Left ventricle myocardium inferior (tissue), 1 donor: ENCODE results near the gene LGALS3BP. TPM values are rescaled to one million over a fixed set of nuclear protein-coding genes. Genes with fewer than 3 reads are reported as not detected.
"Not testable (repeated sequence)": the region's sequence is repeated elsewhere in the genome, so short reads cannot be mapped to it uniquely, and the experiment has no call there.

Source experiments
- DNase-seq: peaks from one replicate; pipeline ENCODE4 v3.0.0-alpha.2; 2020
- H3K27ac ChIP-seq: fragments of 200-600 bp; replicated peaks from 2 replicates; pipeline ENCODE4 v1.8.0; 2021
- H3K27me3 ChIP-seq: fragments of 200-600 bp; 2 replicates; pipeline ENCODE4 v1.8.0; 2021; ENCODE audit warnings: low read depth
- H3K36me3 ChIP-seq: fragments of 200-600 bp; 2 replicates; pipeline ENCODE4 v1.8.0; 2021
- H3K4me1 ChIP-seq: fragments of 200-600 bp; 2 replicates; pipeline ENCODE4 v1.8.0; 2021
- H3K4me3 ChIP-seq: fragments of 200-600 bp; 2 replicates; pipeline ENCODE4 v1.8.0; 2021; ENCODE audit warnings: mild to moderate bottlenecking, moderate library complexity
- H3K9me3 ChIP-seq: fragments of 200-600 bp; replicated peaks from 2 replicates; pipeline ENCODE4 v1.8.0; 2021
- intact Hi-C: fragments of 100-400 bp; cut with micrococcal nuclease; formaldehyde crosslinking; loops from one replicate; pipeline ENCODE4 v1.11.0; 2022
- total RNA-seq: library from RNA; stranded (reverse); fragmentation: NEBNext Ultra II Directional; extraction: Animal tissue kit (Norgen Biotek cat#: 25700); gene quantifications from one replicate; pipeline ENCODE4 v1.2.1, GENCODE V29; 2021
- TF ChIP-seq, protein P1 (sequence below): fragments of 200-600 bp; IDR thresholded peaks from 2 replicates; pipeline ENCODE4 v1.8.0; 2021; ENCODE audit warnings: antibody characterized with exemption, mild to moderate bottlenecking, borderline replicate concordance
- donor health status: DM: no; HTN: yes; CAD: no; lungs with severe emphysema.

LGALS3BP gene
- total RNA-seq, 1 donor from 2014 or later, result 585 TPM

DNA sequence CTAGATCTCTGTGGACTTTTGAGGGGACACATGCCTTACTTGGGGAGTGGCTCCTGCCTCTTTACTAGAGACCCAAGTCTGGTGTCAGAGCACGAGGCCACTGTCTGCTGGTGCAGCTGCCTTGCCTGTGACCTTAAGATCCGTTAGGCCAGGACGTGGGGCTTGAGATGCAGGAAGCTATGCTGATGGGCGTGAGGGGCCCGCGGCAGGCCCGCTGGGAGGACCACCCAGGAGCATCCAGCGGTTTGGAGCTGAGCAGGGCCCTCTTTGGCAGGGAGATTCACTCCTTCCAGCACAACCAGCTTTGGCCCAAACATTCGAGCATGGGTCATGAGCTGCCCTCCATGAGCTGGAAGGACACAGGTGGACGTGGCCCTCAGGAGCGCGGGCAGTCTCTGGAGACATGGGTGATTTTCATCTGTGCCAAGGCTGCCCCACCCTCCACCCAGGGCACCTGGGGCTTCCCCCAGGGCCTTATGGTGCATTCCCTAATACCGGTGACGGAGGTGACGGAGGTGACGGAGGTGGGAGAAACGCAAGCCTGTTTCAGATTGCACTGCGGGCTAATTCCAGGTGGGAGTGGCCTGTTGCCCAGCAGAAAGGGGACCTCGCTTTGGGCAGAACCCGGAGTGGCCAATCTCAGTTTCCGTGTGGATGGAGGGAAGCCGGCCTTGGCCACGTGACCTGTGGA is 12.7 kb downstream of the LGALS3BP start:
- Histone ChIP-seq H3K4me3 (no peak overlapping the region), H3K4me1 (peaks cover 19% of the 10 kb centered on the region), H3K27me3 (no peaks in the 10 kb centered on the region), H3K27ac (no peak overlapping the region), H3K9me3 (no peaks in the 10 kb centered on the region), H3K36me3 (peaks cover 21% of the 10 kb centered on the region)
- intact Hi-C loops, result no loop called here
- TF ChIP-seq, protein P1, sequence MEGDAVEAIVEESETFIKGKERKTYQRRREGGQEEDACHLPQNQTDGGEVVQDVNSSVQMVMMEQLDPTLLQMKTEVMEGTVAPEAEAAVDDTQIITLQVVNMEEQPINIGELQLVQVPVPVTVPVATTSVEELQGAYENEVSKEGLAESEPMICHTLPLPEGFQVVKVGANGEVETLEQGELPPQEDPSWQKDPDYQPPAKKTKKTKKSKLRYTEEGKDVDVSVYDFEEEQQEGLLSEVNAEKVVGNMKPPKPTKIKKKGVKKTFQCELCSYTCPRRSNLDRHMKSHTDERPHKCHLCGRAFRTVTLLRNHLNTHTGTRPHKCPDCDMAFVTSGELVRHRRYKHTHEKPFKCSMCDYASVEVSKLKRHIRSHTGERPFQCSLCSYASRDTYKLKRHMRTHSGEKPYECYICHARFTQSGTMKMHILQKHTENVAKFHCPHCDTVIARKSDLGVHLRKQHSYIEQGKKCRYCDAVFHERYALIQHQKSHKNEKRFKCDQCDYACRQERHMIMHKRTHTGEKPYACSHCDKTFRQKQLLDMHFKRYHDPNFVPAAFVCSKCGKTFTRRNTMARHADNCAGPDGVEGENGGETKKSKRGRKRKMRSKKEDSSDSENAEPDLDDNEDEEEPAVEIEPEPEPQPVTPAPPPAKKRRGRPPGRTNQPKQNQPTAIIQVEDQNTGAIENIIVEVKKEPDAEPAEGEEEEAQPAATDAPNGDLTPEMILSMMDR, result no peak
- no peak for DNase-seq

DNA sequence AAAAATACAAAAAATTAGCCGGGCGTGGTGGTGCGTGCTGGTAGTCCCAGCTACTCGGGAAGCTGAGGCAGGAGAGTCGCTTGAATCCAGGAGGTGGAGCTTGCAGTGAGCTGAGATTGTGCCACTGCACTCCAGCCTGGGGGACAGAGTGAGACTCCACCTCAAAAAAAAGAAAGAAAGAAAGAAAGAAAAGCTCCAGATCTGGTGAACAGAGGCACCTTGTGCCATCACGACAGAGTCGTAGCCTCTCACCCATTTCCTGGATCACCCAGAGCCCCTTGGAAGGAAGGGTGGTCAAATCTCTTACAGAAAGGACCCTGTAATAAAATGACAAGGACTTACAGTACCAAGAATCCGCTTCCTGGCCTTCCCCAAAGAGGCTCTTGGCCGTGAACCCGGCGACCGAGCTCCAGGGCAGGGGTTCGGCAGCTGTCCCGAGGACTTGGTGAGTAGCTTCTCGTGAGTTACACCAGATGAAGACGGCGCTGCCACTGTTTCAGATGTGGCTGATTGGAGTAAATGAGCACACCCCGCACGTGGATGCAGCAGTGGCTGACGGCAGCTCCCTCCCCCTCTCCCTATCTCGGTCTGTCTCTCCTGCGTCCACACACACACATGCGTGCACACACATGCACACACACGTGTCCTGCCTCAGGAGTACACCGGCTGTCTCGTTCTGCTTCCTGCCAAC is 13.5 kb downstream of the LGALS3BP start:
- intact Hi-C loops, result no loop called here
- Histone ChIP-seq H3K36me3 (peaks cover 18% of the 10 kb centered on the region), H3K4me3 (no peak overlapping the region), H3K4me1 (peaks cover 17% of the 10 kb centered on the region), H3K9me3 (no peaks in the 10 kb centered on the region), H3K27me3 (no peaks in the 10 kb centered on the region), H3K27ac (no peak overlapping the region)
- TF ChIP-seq, protein P1, result no peak
- DNase-seq, result no peak

DNA sequence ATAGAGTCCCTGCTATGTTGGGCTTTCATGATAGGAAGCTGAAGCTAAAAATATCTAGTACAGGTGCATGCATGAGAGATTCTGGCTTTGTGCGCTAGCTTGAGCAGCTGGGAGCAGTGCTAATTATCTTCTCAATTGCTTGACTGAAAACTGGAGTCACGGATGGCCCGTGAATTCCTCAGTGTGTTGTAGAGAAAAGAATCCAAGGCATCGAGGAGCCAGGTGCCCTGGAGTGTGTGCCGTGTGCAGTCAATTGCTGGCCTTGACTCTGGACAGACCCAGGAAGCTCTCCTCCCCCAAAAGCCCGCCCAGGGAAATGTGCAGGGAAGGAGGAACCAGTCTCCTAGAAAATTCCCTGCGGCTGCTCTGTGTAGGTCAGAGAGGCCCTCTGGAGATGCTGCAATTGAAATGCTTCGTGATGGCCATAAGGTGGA is 14.2 kb downstream of the LGALS3BP start:
- no peak for DNase-seq
- intact Hi-C loops, result no loop called here
- Histone ChIP-seq H3K36me3 (peaks cover 18% of the 10 kb centered on the region), H3K4me3 (no peak overlapping the region), H3K27me3 (no peaks in the 10 kb centered on the region), H3K27ac (no peak overlapping the region), H3K4me1 (peaks cover 16% of the 10 kb centered on the region), H3K9me3 (no peaks in the 10 kb centered on the region)
- TF ChIP-seq, protein P1, result no peak

DNA sequence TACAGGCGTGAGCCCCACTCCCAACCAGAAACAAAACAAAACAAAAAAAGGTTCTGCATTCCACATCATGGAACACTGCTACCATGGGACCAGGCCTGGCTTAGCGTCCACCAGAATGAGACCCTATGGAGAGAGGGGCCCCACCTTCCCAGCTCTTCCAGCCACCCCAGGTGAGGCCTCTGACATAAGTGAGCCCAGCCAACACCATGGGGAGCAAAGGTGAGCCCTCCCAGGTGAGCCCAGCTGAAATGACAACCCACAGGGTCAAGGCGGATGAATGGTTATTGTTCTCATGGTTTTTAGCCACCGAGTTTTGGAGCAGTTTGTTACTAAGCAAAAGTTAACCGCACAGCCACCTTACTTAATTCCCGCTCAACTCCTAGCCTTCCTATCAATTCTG is 16.3 kb downstream of the LGALS3BP start:
- Histone ChIP-seq H3K36me3 (peaks cover 3% of the 10 kb centered on the region), H3K27ac (no peak overlapping the region), H3K9me3 (no peaks in the 10 kb centered on the region), H3K27me3 (no peaks in the 10 kb centered on the region), H3K4me1 (peaks cover 11% of the 10 kb centered on the region), H3K4me3 (no peak overlapping the region)
- no peak for DNase-seq
- intact Hi-C loops, result no loop called here
- TF ChIP-seq, protein P1, result no peak

- H3K9me3 ChIP-seq, H3K27me3 ChIP-seq, H3K36me3 ChIP-seq, H3K4me3 ChIP-seq, intact Hi-C loops, DNase-seq, H3K27ac ChIP-seq: not testable (repeated sequence)
- H3K4me1 ChIP-seq, result peaks cover 11% of the 10 kb centered on the region
These were observed 16.8 kb downstream of the LGALS3BP start for GRCh38 chr17:78962984-78963348.

DNA sequence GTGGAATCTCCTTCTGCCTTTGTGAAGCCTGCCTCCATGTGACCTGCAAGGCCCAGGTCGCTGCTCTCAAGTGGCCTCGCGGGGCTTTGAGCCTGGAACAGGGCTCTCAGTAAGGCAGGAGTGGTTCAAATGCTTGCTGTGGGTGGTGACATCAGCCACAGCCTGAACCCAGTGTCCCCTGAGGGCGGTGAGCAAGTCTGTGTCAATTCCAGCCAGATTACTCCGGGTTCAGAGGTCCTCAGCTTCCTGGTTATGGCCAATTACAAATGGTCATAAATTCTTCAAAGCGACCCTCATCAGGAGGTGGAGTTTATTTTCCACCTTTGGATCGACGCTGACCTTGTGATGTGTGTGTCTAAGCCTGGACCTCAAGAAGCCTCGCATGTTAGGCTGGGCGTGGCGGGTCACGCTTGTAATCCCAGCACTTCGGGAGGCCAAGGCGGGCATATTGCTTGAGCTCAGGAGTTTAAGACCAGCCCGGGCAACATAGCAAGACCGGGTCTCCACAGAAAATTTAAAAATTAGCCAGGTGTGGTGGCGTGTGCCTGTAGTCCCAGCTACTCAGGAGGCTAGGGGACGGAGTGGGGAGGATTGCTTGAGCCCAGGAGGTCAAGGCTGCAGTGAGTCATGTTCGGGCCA is 17.3 kb downstream of the LGALS3BP start:
- TF ChIP-seq, protein P1, result no peak
- Histone ChIP-seq H3K27ac (no peak overlapping the region), H3K4me1 (peaks cover 11% of the 10 kb centered on the region), H3K4me3 (no peak overlapping the region), H3K27me3 (no peaks in the 10 kb centered on the region), H3K36me3 (no peaks in the 10 kb centered on the region), H3K9me3 (no peaks in the 10 kb centered on the region)
- DNase-seq, result no peak
- intact Hi-C loops, result no loop called here
